Gastroesophageal sphincter (tissue), 4 donors: Measurements from ENCODE around the gene OR2V1. TPM values are rescaled to one million over a fixed set of nuclear protein-coding genes. Genes with fewer than 3 reads are reported as not detected.

ENCODE experiments used
- ATAC-seq: fragments of 150-250 bp; one replicate; pipeline ENCODE4 v1.9.1; 2016; ENCODE audit warnings: mild to moderate bottlenecking, moderate library complexity
- H3K27ac ChIP-seq, 4 donors: fragments of 200-600 bp; sonication (generic) in 3 of 4; 1 replicate in 3 of 4; 2 replicates in 1 of 4; pipeline ENCODE4 v1.5.1; 2016 to 2019
- H3K27me3 ChIP-seq: fragments of 200-600 bp; sonication (generic); one replicate; pipeline ENCODE4 v1.5.1; 2019
- H3K36me3 ChIP-seq, 2 donors: fragments of 200-600 bp; sonication (generic); one replicate each; pipeline ENCODE4 v1.5.1; 2019; ENCODE audit warnings: control low read depth in 1 of 2
- H3K4me1 ChIP-seq, 3 donors: fragments of 200-600 bp; sonication (generic); 1 replicate in 2 of 3; 2 replicates in 1 of 3; pipeline ENCODE4 v1.5.1; 2016 to 2019; ENCODE audit warnings: control low read depth in 2 of 3
- H3K4me3 ChIP-seq, 2 donors: fragments of 200-600 bp; sonication (generic); one replicate each; pipeline ENCODE4 v1.5.1; 2019; ENCODE audit warnings: mild to moderate bottlenecking in 1 of 2, moderate library complexity in 1 of 2
- H3K9me3 ChIP-seq, 3 donors: fragments of 200-600 bp; sonication (generic); one replicate each; pipeline ENCODE4 v1.5.1; 2017 to 2019; ENCODE audit warnings: control low read depth in 2 of 3
- CTCF ChIP-seq, 4 experiments: fragments of 200-600 bp in 2 of 4; fragments of 450-650 bp in 2 of 4; sonication (generic) in 1 of 4; IDR thresholded peaks; one replicate each; pipeline ENCODE4 v1.5.1; 2017 to 2019; ENCODE audit warnings: antibody characterized with exemption in 4 of 4, mild to moderate bottlenecking in 2 of 4, moderate library complexity in 2 of 4
- EP300 ChIP-seq: sonication (generic); formaldehyde crosslinking; IDR thresholded peaks from one replicate; pipeline ENCODE4 v1.6.1; 2017; ENCODE audit warnings: antibody characterized with exemption, mild to moderate bottlenecking
- POLR2A ChIP-seq, 2 donors: fragments of 450-650 bp; IDR thresholded peaks; one replicate each; pipeline ENCODE4 v1.6.1; 2017; ENCODE audit warnings: antibody characterized with exemption in 2 of 2, mild to moderate bottlenecking in 2 of 2, moderate library complexity in 1 of 2
- POLR2AphosphoS5 ChIP-seq: sonication (generic); formaldehyde crosslinking; IDR thresholded peaks from one replicate; pipeline ENCODE4 v1.6.1; 2017; ENCODE audit warnings: antibody characterized with exemption
- WGBS, 2 donors: methylation state at CpG; one replicate each; pipeline ENCODE4 v1.1.5; 2018; ENCODE audit warnings: low coverage in 1 of 2; 5-methylcytosine and 5-hydroxymethylcytosine counted together
- total RNA-seq, 4 donors: library from RNA; depleted of rRNA; stranded (reverse); fragments of >200 nt; gene quantifications; one replicate each; pipeline ENCODE4 v1.1.0, GENCODE V29; 2016

OR2V1 gene
- total RNA-seq, 4 donors from 2014 or later, result 0.12 TPM; not detected in 3

DNA sequence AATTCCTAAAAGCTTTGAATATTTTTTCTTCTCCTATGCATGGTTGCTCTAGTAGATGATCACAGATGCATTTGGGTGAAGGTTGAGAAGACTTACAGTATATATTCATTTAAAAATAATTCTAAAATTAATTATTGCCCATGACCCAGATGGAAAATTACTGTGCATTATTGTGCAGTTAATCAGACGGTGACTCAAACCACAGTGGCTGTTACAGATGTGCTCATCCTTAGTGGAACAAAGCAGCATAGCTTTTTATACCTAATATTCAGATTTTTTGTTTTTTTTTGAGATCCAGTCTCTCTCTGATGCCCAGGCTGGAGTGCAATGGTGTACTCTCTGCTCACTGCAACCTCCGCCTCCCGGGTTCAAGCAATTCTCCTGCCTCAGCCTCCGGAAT lies 10.7 kb downstream of the OR2V1 start:
- H3K36me3 ChIP-seq, result no peaks in the 10 kb centered on the region
- no peaks in the 10 kb centered on the region for H3K9me3 ChIP-seq
- WGBS, 2 donors, result 72 to 86% methylated on average over 1 to 3 of the region's 4 CpGs
- no peak for TF ChIP-seq POLR2AphosphoS5
- no peak for TF ChIP-seq EP300
- TF ChIP-seq CTCF (IDR thresholded peaks at IDR 0.05), result no peak
- no peak for TF ChIP-seq POLR2A (IDR thresholded peaks at IDR 0.05)
- H3K27me3 ChIP-seq, result peaks cover 98% of the 10 kb centered on the region
- H3K4me3 ChIP-seq, result no peak overlapping the region
- no peak overlapping the region for H3K27ac ChIP-seq
- no peak for ATAC-seq
- H3K4me1 ChIP-seq, result peaks cover 0 to 1% (median 0%) of the 10 kb centered on the region in 3 donors

GRCh38 chr5:181119105-181119504 lies 11.9 kb downstream of the OR2V1 start:
- peaks cover 0 to 7% (median 0%) of the 10 kb centered on the region in 3 donors for H3K9me3 ChIP-seq
- no peak for ATAC-seq
- no peak overlapping the region for H3K4me3 ChIP-seq
- no peaks in the 10 kb centered on the region for H3K36me3 ChIP-seq
- TF ChIP-seq POLR2AphosphoS5 (no peak), POLR2A (IDR thresholded peaks at IDR 0.05) (no peak), EP300 (no peak), CTCF (IDR thresholded peaks at IDR 0.05) (no peak)
- no peak overlapping the region for H3K27ac ChIP-seq
- peaks cover 98% of the 10 kb centered on the region for H3K27me3 ChIP-seq
- peaks cover 0 to 10% (median 0%) of the 10 kb centered on the region in 3 donors for H3K4me1 ChIP-seq
- 90 to 97% methylated on average over 3 of the region's 8 CpGs for WGBS, 2 donors

GRCh38 chr5:181118369-181118768 lies 12.6 kb downstream of the OR2V1 start:
- H3K4me3 ChIP-seq, result no peak overlapping the region
- H3K27me3 ChIP-seq, result peaks cover 100% of the 10 kb centered on the region
- H3K4me1 ChIP-seq, result peaks cover 0 to 10% (median 0%) of the 10 kb centered on the region in 3 donors
- no peaks in the 10 kb centered on the region for H3K36me3 ChIP-seq
- 81 to 89% methylated on average over 3 to 6 of the region's 6 CpGs for WGBS, 2 donors
- H3K9me3 ChIP-seq, result peaks cover 0 to 14% (median 0%) of the 10 kb centered on the region in 3 donors
- no peak overlapping the region for H3K27ac ChIP-seq
- TF ChIP-seq EP300, result no peak
- no peak for TF ChIP-seq POLR2A (IDR thresholded peaks at IDR 0.05)
- no peak for TF ChIP-seq POLR2AphosphoS5
- TF ChIP-seq CTCF (IDR thresholded peaks at IDR 0.05), result no peak
- no peak for ATAC-seq

GRCh38 chr5:181114844-181115778 lies 15.9 kb downstream of the OR2V1 start:
- Histone ChIP-seq H3K4me3 (no peak overlapping the region), H3K27me3 (peaks cover 97% of the 10 kb centered on the region), H3K36me3 (no peaks in the 10 kb centered on the region), H3K9me3 (peaks cover 0 to 18% (median 0%) of the 10 kb centered on the region in 3 donors), H3K4me1 (peaks cover 0 to 10% (median 0%) of the 10 kb centered on the region in 3 donors), H3K27ac (no peak overlapping the region)
- no peak for ATAC-seq
- TF ChIP-seq POLR2A (IDR thresholded peaks at IDR 0.05), result no peak
- no peak for TF ChIP-seq CTCF (IDR thresholded peaks at IDR 0.05)
- no peak for TF ChIP-seq POLR2AphosphoS5
- TF ChIP-seq EP300, result no peak
- 2 to 3% methylated on average over 25 to 32 of the region's 47 CpGs for WGBS, 2 donors
